ENCODE measurements around the gene DPCD. TPM values are rescaled to one million over a fixed set of nuclear protein-coding genes. Genes with fewer than 3 reads are reported as not detected.

The DPCD gene
- total and polyA plus RNA-seq, 2 donors (not counting 3 experiments of a cell fraction or from before 2014, with no cell fraction given) = 25.3 to 39.3 TPM

DNA sequence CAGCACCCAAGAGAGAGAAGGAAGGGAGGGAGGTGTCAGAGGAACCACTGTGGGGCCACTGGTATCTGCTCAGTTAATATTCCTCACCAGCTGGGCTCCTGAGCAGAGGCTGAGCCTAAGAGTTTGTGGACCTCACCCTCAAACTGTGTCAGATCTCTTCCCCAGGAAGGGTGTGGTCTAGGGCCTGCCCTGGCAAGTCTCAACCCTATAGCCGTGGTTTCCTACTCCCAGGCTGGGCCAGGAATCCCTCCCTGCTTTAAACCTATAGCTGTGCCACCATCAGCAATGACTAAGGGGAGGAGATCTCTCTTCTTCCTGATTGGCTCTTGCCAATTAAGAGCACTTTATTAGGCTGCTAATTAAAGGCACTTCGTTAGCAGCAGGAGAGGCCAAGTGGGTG, 29.9 kb upstream of the DPCD start:
- H3K9me1 ChIP-seq (replicated peaks; ENCODE audit: control insufficient read depth, extremely low read depth, insufficient read depth, low read length) = no peaks in the 10 kb centered on the region
- peaks cover 0 to 3% of the 10 kb centered on the region in 2 experiments for H3K36me3 ChIP-seq (ENCODE audit: control insufficient read depth in 2 of 2, extremely low read depth in 1 of 2, insufficient read depth in 2 of 2, low read length in 2 of 2)
- CTCF ChIA-PET = interaction anchor here (0.9 to 1.6 kb wide), 4 partner anchors 12 to 267 kb away, joined by 3 to 6 read pairs (median 4); no protein-coding TSS in a partner anchor
- intact Hi-C loops (cut with micrococcal nuclease) = no loop called here
- no peak overlapping the region for H3K9ac ChIP-seq (replicated peaks; ENCODE audit: extremely low read depth, insufficient read depth, low read length)
- no peak overlapping the region for H3K4me3 ChIP-seq (replicated peaks in 1 of 3; ENCODE audit: insufficient read depth in 1 of 3, low read depth in 1 of 3, low read length in 3 of 3)
- H3K27me3 ChIP-seq (ENCODE audit: control insufficient read depth in 2 of 2, insufficient read depth in 2 of 2, low read length in 2 of 2) = no peaks in the 10 kb centered on the region
- no peaks in the 10 kb centered on the region for H4K20me1 ChIP-seq (replicated peaks; ENCODE audit: control insufficient read depth, extremely low read depth, insufficient read depth, low read length)
- H3K4me1 ChIP-seq (ENCODE audit: control insufficient read depth, extremely low read depth, insufficient read depth, low read length) = no peaks in the 10 kb centered on the region
- H3K9me3 ChIP-seq (replicated peaks; ENCODE audit: control insufficient read depth, insufficient read depth, low read length) = no peaks in the 10 kb centered on the region
- dilution Hi-C loops (cut with MboI; ENCODE audit: extremely low pct_ligation_motif_present, low sequenced_read_pairs) = no loop called here
- no peak for FAIRE-seq
- no peak for TF ChIP-seq GATA2 (IDR thresholded peaks at IDR 0.05; ENCODE audit: insufficient read depth, insufficient read length, low read depth, low read length)
- TF ChIP-seq EZH2 (IDR thresholded peaks at IDR 0.05; ENCODE audit: borderline replicate concordance, low read depth, low read length, severe bottlenecking) = no peak
- TF ChIP-seq, protein P1, sequence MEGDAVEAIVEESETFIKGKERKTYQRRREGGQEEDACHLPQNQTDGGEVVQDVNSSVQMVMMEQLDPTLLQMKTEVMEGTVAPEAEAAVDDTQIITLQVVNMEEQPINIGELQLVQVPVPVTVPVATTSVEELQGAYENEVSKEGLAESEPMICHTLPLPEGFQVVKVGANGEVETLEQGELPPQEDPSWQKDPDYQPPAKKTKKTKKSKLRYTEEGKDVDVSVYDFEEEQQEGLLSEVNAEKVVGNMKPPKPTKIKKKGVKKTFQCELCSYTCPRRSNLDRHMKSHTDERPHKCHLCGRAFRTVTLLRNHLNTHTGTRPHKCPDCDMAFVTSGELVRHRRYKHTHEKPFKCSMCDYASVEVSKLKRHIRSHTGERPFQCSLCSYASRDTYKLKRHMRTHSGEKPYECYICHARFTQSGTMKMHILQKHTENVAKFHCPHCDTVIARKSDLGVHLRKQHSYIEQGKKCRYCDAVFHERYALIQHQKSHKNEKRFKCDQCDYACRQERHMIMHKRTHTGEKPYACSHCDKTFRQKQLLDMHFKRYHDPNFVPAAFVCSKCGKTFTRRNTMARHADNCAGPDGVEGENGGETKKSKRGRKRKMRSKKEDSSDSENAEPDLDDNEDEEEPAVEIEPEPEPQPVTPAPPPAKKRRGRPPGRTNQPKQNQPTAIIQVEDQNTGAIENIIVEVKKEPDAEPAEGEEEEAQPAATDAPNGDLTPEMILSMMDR (IDR thresholded peaks at IDR 0.05; ENCODE audit: extremely low read depth in 1 of 2, insufficient read depth in 1 of 2, low read depth in 1 of 2, low read length in 2 of 2) = no peak
- H3K4me2 ChIP-seq (ENCODE audit: insufficient read depth, low read length) = no peak overlapping the region
- no peak overlapping the region for H3K27ac ChIP-seq (ENCODE audit: insufficient read depth, low read depth, low read length)
- no TSS peak for BruUV-seq (replicated peaks)
- H3K79me2 ChIP-seq (ENCODE audit: control insufficient read depth, insufficient read depth, low read length) = no peaks in the 10 kb centered on the region
- H2AFZ ChIP-seq (ENCODE audit: low read depth, low read length) = no peak overlapping the region
- no peak for DNase-seq (ENCODE audit: low read depth, low spot score)
- POLR2A ChIA-PET = no interaction called here

Data from endothelial cell of umbilical vein (primary cell).